Effector memory CD4-positive, alpha-beta T cell (primary cell): ENCODE results near the gene AGMO.
"Not testable (repeated sequence)": the region's sequence is repeated elsewhere in the genome, so short reads cannot be mapped to it uniquely, and the experiment has no call there.

Source experiments
- DNase-seq, 3 donors: peaks; one replicate each; pipeline ENCODE4 v3.0.0-alpha.2; 2020
- H3K27ac ChIP-seq: 2 replicates; pipeline ENCODE4 v1.7.0; 2013; ENCODE audit warnings: mild to moderate bottlenecking, low read length, moderate library complexity; ENCODE audit not compliant: insufficient read depth, poor library complexity, severe bottlenecking
- H3K27me3 ChIP-seq: replicated peaks from 2 replicates; pipeline ENCODE4 v1.7.0; 2013; ENCODE audit warnings: mild to moderate bottlenecking, low read length; ENCODE audit not compliant: insufficient read depth, control insufficient read depth, poor library complexity, severe bottlenecking
- H3K36me3 ChIP-seq: 2 replicates; pipeline ENCODE4 v1.7.0; 2013; ENCODE audit warnings: mild to moderate bottlenecking, low read length, moderate library complexity; ENCODE audit not compliant: control insufficient read depth, insufficient read depth
- H3K4me1 ChIP-seq: 2 replicates; pipeline ENCODE4 v1.7.0; 2013; ENCODE audit warnings: low read length, mild to moderate bottlenecking; ENCODE audit not compliant: control insufficient read depth, insufficient read depth, poor library complexity, severe bottlenecking
- H3K4me3 ChIP-seq: 2 replicates; pipeline ENCODE4 v1.7.0; 2013; ENCODE audit warnings: low read length, low read depth, mild to moderate bottlenecking; ENCODE audit not compliant: insufficient read depth, poor library complexity, severe bottlenecking
- H3K9me3 ChIP-seq: 2 replicates; pipeline ENCODE4 v1.7.0; 2013; ENCODE audit warnings: mild to moderate bottlenecking, low read length, moderate library complexity; ENCODE audit not compliant: control insufficient read depth

AGMO gene

DNA sequence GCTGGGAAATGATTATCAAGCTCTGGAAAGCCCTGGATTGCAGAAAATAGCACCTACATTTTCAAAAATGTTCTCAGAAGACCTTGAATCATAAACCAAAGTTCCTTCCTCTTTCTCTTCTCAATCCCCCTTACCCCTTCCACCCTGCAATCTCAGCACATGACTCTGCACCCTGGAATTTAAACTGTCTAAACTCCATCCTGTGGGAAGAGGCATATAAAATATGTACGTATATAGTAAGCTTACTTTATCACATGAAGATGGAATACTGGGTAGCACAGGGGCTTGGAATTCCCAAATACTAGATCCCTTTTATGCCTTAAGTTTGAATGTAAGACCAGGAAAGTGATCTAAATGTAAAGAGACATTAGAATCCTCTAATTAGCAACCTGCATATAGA is 7.7 kb downstream of the AGMO start:
- no peak overlapping the region for H3K27ac ChIP-seq
- H3K27me3 ChIP-seq, result no peaks in the 10 kb centered on the region
- no peak for DNase-seq
- H3K36me3 ChIP-seq, result no peaks in the 10 kb centered on the region
- H3K4me1 ChIP-seq, result no peaks in the 10 kb centered on the region
- H3K9me3 ChIP-seq, result no peaks in the 10 kb centered on the region
- no peak overlapping the region for H3K4me3 ChIP-seq

DNA sequence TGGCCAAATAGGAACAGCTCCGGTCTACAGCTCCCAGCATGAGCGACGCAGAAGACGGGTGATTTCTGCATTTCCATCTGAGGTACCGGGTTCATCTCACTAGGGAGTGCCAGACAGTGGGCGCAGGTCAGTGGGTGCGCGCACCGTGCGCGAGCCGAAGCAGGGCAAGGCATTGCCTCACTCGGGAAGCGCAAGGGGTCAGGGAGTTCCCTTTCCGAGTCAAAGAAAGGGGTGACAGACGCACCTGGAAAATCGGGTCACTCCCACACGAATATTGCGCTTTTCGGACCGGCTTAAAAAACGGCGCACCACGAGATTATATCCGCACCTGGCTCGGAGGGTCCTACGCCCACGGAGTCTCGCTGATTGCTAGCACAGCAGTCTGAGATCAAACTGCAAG is 14.5 kb downstream of the AGMO start:
- H3K36me3 ChIP-seq, H3K4me1 ChIP-seq, H3K27ac ChIP-seq, H3K27me3 ChIP-seq, H3K4me3 ChIP-seq, DNase-seq, H3K9me3 ChIP-seq: not testable (repeated sequence)

- H3K4me1 ChIP-seq, result no peaks in the 10 kb centered on the region
- H3K4me3 ChIP-seq, result no peak overlapping the region
- no peak for DNase-seq
- H3K27me3 ChIP-seq, result no peaks in the 10 kb centered on the region
- H3K9me3 ChIP-seq, result no peaks in the 10 kb centered on the region
- no peak overlapping the region for H3K27ac ChIP-seq
- no peaks in the 10 kb centered on the region for H3K36me3 ChIP-seq
These were observed 15.5 kb downstream of the AGMO start for GRCh38 chr7:15546272-15546792.

GRCh38 chr7:15544050-15544449 is 17.8 kb downstream of the AGMO start:
- Histone ChIP-seq H3K9me3 (no peaks in the 10 kb centered on the region), H3K27ac (no peak overlapping the region), H3K4me1 (no peaks in the 10 kb centered on the region), H3K27me3 (no peaks in the 10 kb centered on the region), H3K36me3 (no peaks in the 10 kb centered on the region), H3K4me3 (no peak overlapping the region)
- DNase-seq, result no peak

DNA sequence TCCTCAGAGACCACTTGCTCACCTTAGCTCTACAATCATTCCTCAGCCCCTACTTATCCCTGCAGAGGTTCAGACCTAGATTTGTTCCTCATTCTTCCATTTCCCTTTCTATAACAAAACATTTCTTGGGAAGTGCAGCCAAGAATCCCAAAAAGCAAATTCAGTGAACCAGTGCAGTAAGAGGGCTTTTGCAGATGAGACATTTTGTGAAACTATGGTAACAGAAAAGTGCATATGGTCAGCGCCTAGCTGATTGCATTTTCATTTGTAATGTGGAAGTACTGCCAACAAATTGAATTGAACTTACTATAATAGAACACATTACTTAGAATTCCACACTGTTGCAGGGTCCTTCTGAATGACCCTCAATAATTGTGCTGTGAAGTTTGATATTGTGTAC is 18.6 kb downstream of the AGMO start:
- H3K4me3 ChIP-seq, result no peak overlapping the region
- no peaks in the 10 kb centered on the region for H3K4me1 ChIP-seq
- H3K9me3 ChIP-seq, result no peaks in the 10 kb centered on the region
- DNase-seq, result no peak
- H3K27me3 ChIP-seq, result no peaks in the 10 kb centered on the region
- H3K36me3 ChIP-seq, result no peaks in the 10 kb centered on the region
- no peak overlapping the region for H3K27ac ChIP-seq

DNA sequence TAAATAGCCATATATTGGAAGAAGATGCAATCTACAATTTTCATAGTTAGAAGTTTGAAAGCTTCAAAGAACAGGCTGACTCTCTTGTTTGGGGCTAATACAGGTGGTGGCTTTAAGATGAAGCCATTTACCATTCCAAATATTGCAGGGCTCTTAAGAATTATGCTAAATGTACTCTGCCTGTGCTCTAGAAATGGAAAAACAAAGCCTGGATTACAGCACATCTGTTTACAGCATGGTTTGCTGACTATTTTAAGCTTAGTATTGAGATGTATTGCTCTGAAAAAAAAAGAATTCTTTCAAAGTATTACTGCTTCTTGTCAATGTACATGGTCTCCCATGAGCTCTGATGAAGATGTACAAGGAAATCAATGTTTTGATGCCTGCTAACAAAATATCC is 34.2 kb downstream of the AGMO start:
- DNase-seq, result no peak
- Histone ChIP-seq H3K4me3 (no peak overlapping the region), H3K27ac (no peak overlapping the region), H3K36me3 (no peaks in the 10 kb centered on the region), H3K4me1 (no peaks in the 10 kb centered on the region), H3K27me3 (no peaks in the 10 kb centered on the region), H3K9me3 (no peaks in the 10 kb centered on the region)

GRCh38 chr7:15525652-15526263 is 36.1 kb downstream of the AGMO start:
- H3K36me3 ChIP-seq, result no peaks in the 10 kb centered on the region
- no peaks in the 10 kb centered on the region for H3K9me3 ChIP-seq
- no peak overlapping the region for H3K4me3 ChIP-seq
- H3K27ac ChIP-seq, result no peak overlapping the region
- H3K27me3 ChIP-seq, result no peaks in the 10 kb centered on the region
- DNase-seq, result no peak
- H3K4me1 ChIP-seq, result no peaks in the 10 kb centered on the region

DNA sequence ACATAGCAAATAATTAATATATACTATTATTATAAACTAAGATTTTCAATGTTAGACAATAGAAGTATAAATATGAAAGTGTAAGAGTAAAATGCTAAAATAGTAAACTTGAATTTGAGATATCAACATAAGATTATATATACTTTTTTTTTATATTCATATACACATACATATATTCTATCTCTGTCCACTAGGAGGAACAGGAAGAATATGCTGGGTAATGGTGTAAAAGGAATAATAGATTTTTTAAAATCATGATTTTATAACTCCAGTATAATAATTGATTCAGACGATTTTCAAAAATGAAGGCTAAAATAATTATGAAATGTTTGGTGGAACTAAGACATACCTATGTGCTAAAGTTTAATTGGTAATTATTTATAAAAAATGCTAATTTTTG is 37.7 kb downstream of the AGMO start:
- no peak overlapping the region for H3K4me3 ChIP-seq
- H3K36me3 ChIP-seq, result no peaks in the 10 kb centered on the region
- no peaks in the 10 kb centered on the region for H3K27me3 ChIP-seq
- no peaks in the 10 kb centered on the region for H3K9me3 ChIP-seq
- H3K4me1 ChIP-seq, result no peaks in the 10 kb centered on the region
- H3K27ac ChIP-seq, result no peak overlapping the region
- no peak for DNase-seq

DNA sequence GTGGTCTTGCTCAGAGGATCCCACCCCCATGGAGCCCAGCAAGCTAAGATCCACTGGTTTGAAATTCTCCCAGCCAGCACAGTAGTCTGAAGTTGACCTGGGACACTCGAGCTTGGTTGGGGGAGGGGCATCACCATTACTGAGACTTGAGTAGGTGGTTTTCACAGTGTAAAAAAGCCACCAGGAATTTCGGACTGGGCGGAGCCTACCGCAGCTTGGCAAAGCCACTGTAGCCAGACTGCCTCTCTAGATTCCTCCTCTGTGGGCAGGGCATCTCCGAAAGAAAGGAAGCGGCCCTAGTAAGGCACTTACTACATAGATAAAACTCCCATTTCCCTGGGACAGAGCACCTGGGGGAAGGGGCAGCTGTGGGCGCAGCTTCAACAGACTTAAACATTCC is 44.0 kb downstream of the AGMO start:
- DNase-seq, H3K27ac ChIP-seq, H3K36me3 ChIP-seq, H3K4me3 ChIP-seq, H3K27me3 ChIP-seq, H3K4me1 ChIP-seq, H3K9me3 ChIP-seq: not testable (repeated sequence)

DNA sequence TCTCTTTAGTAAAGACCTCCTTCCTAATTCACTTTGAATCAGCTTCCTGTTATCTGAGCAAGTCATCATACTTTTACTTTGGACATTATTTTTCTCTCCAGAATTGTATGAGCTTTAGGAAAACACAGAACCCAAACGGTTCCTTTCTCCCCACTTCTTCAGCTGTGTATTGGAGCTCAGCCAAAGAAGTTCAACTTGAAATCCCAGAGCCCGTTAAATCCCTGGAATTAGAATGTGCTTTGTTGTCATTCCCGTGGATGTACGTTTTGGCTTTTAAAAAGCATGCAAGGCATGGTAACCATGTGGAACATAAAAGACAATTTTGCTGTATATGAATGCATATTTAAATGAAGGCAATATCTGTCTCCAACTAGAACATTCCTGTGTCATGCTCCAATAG is 46.6 kb downstream of the AGMO start:
- no peak for DNase-seq
- no peaks in the 10 kb centered on the region for H3K9me3 ChIP-seq
- H3K27ac ChIP-seq, result no peak overlapping the region

More for the DNA sequence above, 46.6 kb downstream of the AGMO start:
- Histone ChIP-seq H3K4me3 (no peak overlapping the region), H3K36me3 (no peaks in the 10 kb centered on the region), H3K4me1 (no peaks in the 10 kb centered on the region), H3K27me3 (no peaks in the 10 kb centered on the region)
